ENCODE data around the gene CPSF2.

DNA sequence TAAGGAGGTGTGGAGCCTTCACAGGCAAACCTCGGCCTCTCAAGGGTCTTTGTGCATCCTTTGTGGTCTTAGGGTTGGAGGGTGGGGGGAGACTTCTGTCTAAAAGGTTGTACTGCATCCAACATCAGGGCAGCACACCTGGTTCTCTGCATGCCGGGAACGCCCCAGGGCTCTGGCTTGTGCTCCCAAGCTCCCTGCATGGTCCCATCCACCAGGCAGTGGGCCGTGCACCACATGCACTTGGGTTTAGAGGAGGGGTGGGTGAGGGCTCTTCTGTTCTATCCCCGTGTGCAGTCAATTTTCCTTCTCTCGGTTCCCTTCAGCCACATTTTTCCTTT is 86.1 kb downstream of the CPSF2 start:
- TF ChIP-seq POLR2A (IDR thresholded peaks at IDR 0.05) = no peak
- TF ChIP-seq, protein P1, sequence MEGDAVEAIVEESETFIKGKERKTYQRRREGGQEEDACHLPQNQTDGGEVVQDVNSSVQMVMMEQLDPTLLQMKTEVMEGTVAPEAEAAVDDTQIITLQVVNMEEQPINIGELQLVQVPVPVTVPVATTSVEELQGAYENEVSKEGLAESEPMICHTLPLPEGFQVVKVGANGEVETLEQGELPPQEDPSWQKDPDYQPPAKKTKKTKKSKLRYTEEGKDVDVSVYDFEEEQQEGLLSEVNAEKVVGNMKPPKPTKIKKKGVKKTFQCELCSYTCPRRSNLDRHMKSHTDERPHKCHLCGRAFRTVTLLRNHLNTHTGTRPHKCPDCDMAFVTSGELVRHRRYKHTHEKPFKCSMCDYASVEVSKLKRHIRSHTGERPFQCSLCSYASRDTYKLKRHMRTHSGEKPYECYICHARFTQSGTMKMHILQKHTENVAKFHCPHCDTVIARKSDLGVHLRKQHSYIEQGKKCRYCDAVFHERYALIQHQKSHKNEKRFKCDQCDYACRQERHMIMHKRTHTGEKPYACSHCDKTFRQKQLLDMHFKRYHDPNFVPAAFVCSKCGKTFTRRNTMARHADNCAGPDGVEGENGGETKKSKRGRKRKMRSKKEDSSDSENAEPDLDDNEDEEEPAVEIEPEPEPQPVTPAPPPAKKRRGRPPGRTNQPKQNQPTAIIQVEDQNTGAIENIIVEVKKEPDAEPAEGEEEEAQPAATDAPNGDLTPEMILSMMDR (IDR thresholded peaks at IDR 0.05) = no peak

Data from stomach (tissue), 4 donors.